ENCODE measurements around the gene COL1A1. TPM values are rescaled to one million over a fixed set of nuclear protein-coding genes. Genes with fewer than 3 reads are reported as not detected.
A peak's percentile ranks its signal among the peaks of the same experiment; 100 is the strongest.

The COL1A1 gene
- polyA plus RNA-seq (2012; rRNA removed): 265 and 1,461 TPM in 2 replicates
- polyA plus RNA-seq (2012; cell fraction: cytosol; rRNA removed): 757 and 1,045 TPM in 2 replicates
- 2,732 and 4,628 TPM in 2 replicates for polyA plus RNA-seq (2012; cell fraction: nucleus; rRNA removed)

GRCh38 chr17:50201276-50201854 is at the start of gene COL1A1:
Gene COL1A1, minus strand, starts transcription at chr17:50201631. Its CDS starts 118 bp downstream, at chr17:50201513.
- Histone ChIP-seq H3K4me3 (ENCODE audit: low read depth in 2 of 2, low read length in 1 of 2) (peak within 1 kb of the TSS; percentile 74 to 96), H3K4me2 (peak within 1 kb of the TSS; percentile 89), H3K36me3 (replicated peaks in 1 of 2; ENCODE audit: control insufficient read depth in 1 of 2, insufficient read depth in 2 of 2, low read length in 1 of 2) (peaks cover 30 to 35% of the 10 kb centered on the region in 2 experiments), H3K9me2 (no peaks in the 10 kb centered on the region), H3K27ac (ENCODE audit: low read depth in 2 of 2, low read length in 1 of 2) (peak within 1 kb of the TSS; percentile 79 to 100), H3K9ac (peak within 1 kb of the TSS; percentile 99), H3K4me1 (ENCODE audit: control insufficient read depth in 1 of 2, insufficient read depth in 2 of 2, low read depth in 1 of 2, low read length in 1 of 2) (peaks cover 42 to 62% of the 10 kb centered on the region in 2 experiments), H2AFZ (ENCODE audit: low read depth) (no peak within 1 kb of the TSS), H3K9me3 (no peaks in the 10 kb centered on the region), H4K20me1 (ENCODE audit: insufficient read depth) (peaks cover 50% of the 10 kb centered on the region), H3F3A (replicated peaks; ENCODE audit: insufficient read depth) (peaks cover 65% of the 10 kb centered on the region), H3K79me2 (ENCODE audit: insufficient read depth) (peaks cover 72% of the 10 kb centered on the region), H3K27me3 (ENCODE audit: insufficient read depth) (no peaks in the 10 kb centered on the region)
- peak; percentile 54 for DNase-seq
- POLR2A ChIA-PET: interaction anchor here (1.6 kb wide), 1 partner anchor 23 kb away, joined by 4 read pairs; no protein-coding TSS in a partner anchor
- WGBS (ENCODE audit: low lambda C conversion rate): 25% methylated on average over 31 of the region's 34 CpGs
- CTCF ChIA-PET: interaction anchor here (0.7 to 25.6 kb wide), 39 partner anchors 10 to 278 kb away, joined by 3 to 2150 read pairs (median 12); partner anchors contain the start of genes LRRC59, PPP1R9B, RSAD1 and SGCA
- TF ChIP-seq SIN3A (IDR thresholded peaks at IDR 0.05; ENCODE audit: borderline replicate concordance, low read depth, low read length) (peak; percentile 98), NRF1 (IDR thresholded peaks at IDR 0.05; ENCODE audit: low read depth, low read length) (no peak), TAF1 (IDR thresholded peaks at IDR 0.05; ENCODE audit: borderline replicate concordance, low read depth, low read length) (peak; percentile 96), POLR2AphosphoS5 (IDR thresholded peaks at IDR 0.05; ENCODE audit: low read depth, low read length) (peak; percentile 100), FOXM1 (IDR thresholded peaks at IDR 0.05; ENCODE audit: low read depth) (no peak), MXI1 (IDR thresholded peaks at IDR 0.05; ENCODE audit: low read depth, low read length) (no peak), GATA2 (CRISPR knock-in tag; IDR thresholded peaks at IDR 0.05) (no peak), CTCF (IDR thresholded peaks at IDR 0.05) (no peak), TEAD4 (IDR thresholded peaks at IDR 0.05; ENCODE audit: borderline replicate concordance, insufficient read depth) (0 out of 2 replicates have a peak, but pooled peaks have one; percentile 47), REST (IDR thresholded peaks at IDR 0.05; ENCODE audit: low read depth, low read length) (peak; percentile 79), CHD2 (IDR thresholded peaks at IDR 0.05; ENCODE audit: low read length, partially characterized antibody) (peak; percentile 9), USF1 (IDR thresholded peaks at IDR 0.05; ENCODE audit: borderline replicate concordance, low read depth) (no peak), GABPA (IDR thresholded peaks at IDR 0.05; ENCODE audit: low read depth) (no peak), SMC3 (IDR thresholded peaks at IDR 0.05; ENCODE audit: low read depth, low read length) (peak; percentile 13; the same call in 1 of the 2 replicates), ZBTB33 (IDR thresholded peaks at IDR 0.05; ENCODE audit: borderline replicate concordance, low read depth) (no peak), TCF12 (IDR thresholded peaks at IDR 0.05) (no peak), EZH2phosphoT487 (IDR thresholded peaks at IDR 0.05; ENCODE audit: borderline replicate concordance, low read depth) (no peak), PBX3 (IDR thresholded peaks at IDR 0.05) (peak; percentile 56), RAD21 (IDR thresholded peaks at IDR 0.05; ENCODE audit: low read length) (no peak), NFIC (IDR thresholded peaks at IDR 0.05; ENCODE audit: borderline replicate concordance) (no peak), IRF3 (IDR thresholded peaks at IDR 0.05; ENCODE audit: low read depth, low read length) (peak; percentile 32; the same call in 1 of the 2 replicates)
